Measurements from ENCODE around the gene DCHS2.
"Not testable (repeated sequence)": the region's sequence is repeated elsewhere in the genome, so short reads cannot be mapped to it uniquely, and the experiment has no call there.

The DCHS2 gene

GRCh38 chr4:154217384-154217783 is 274.2 kb downstream of the DCHS2 start:
- not testable (repeated sequence) for DNase-seq (ENCODE audit: low read depth, low spot score)

- no peak for DNase-seq (ENCODE audit: low read depth, low spot score)
Observed at GRCh38 chr4:154211506-154211905, 280.1 kb downstream of the DCHS2 start.

- DNase-seq (ENCODE audit: low read depth, low spot score): no peak
Observed at GRCh38 chr4:154208424-154208823, 283.2 kb downstream of the DCHS2 start.

GRCh38 chr4:154205471-154205870 is 286.1 kb downstream of the DCHS2 start:
- DNase-seq (ENCODE audit: low read depth, low spot score): no peak

- no peak for DNase-seq (ENCODE audit: low read depth, low spot score)
Observed at GRCh38 chr4:154194649-154195048, 296.9 kb downstream of the DCHS2 start.

GRCh38 chr4:154192585-154192984 is 299.0 kb downstream of the DCHS2 start:
- no peak for DNase-seq (ENCODE audit: low read depth, low spot score)

GRCh38 chr4:154189346-154189745 is 302.3 kb downstream of the DCHS2 start:
- DNase-seq (ENCODE audit: low read depth, low spot score): no peak

- DNase-seq (ENCODE audit: low read depth, low spot score): no peak
Observed at GRCh38 chr4:154186888-154187287, 304.7 kb downstream of the DCHS2 start.

GRCh38 chr4:154186035-154186434 is 305.6 kb downstream of the DCHS2 start:
- no peak for DNase-seq (ENCODE audit: low read depth, low spot score)

GRCh38 chr4:154184238-154184637 is 307.4 kb downstream of the DCHS2 start:
- no peak for DNase-seq (ENCODE audit: low read depth, low spot score)

GRCh38 chr4:154183264-154183663 is 308.3 kb downstream of the DCHS2 start:
- DNase-seq (ENCODE audit: low read depth, low spot score): no peak

Measured in activated CD4-positive, CD25-positive, alpha-beta regulatory T cell treated with anti-CD3 and anti-CD28 coated beads, Interleukin-2, amount 50 U/mL, for 16 hours (primary cell).